Mucosa of stomach (tissue), 1 donor: ENCODE results near the gene CNTN1.

Experiments used
- H3K27me3 ChIP-seq: one replicate; pipeline ENCODE4 v1.7.0; 2013; ENCODE audit warnings: mild to moderate bottlenecking, low read length; ENCODE audit not compliant: control insufficient read depth, insufficient read depth
- H3K36me3 ChIP-seq: one replicate; pipeline ENCODE4 v1.7.0; 2013; ENCODE audit warnings: low read length; ENCODE audit not compliant: control insufficient read depth, insufficient read depth
- H3K4me1 ChIP-seq: one replicate; pipeline ENCODE4 v1.7.0; 2013; ENCODE audit warnings: mild to moderate bottlenecking, low read length; ENCODE audit not compliant: control insufficient read depth, insufficient read depth
- H3K4me3 ChIP-seq: one replicate; pipeline ENCODE4 v1.7.0; 2013; ENCODE audit warnings: low read length
- H3K9ac ChIP-seq: one replicate; pipeline ENCODE4 v1.7.0; 2013; ENCODE audit warnings: mild to moderate bottlenecking, low read length, moderate library complexity
- H3K9me3 ChIP-seq: one replicate; pipeline ENCODE4 v1.7.0; 2013; ENCODE audit warnings: mild to moderate bottlenecking, low read length, moderate library complexity; ENCODE audit not compliant: control insufficient read depth
- donor health status: Pancreatic carcinoma.

Gene CNTN1

DNA sequence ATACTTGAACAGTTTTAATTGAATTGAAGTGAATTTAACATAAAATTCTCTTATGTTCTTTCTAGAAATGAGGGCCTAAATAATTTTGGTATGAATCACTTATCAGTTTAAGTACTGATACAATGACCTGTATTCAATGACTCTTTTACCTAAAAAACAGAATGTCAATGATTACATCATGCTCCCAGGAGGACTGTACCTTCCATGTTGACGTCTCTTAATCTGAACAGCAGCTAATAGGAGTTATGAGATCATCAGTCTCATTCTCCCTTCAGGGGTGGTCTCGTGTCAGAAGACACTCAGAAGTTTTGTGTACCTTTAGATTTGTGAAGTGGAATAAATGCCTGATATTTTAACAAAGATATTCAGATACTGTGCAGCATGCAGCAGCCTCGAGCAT, 206.3 kb downstream of the CNTN1 start:
- no peak overlapping the region for H3K4me3 ChIP-seq
- no peaks in the 10 kb centered on the region for H3K9me3 ChIP-seq
- no peaks in the 10 kb centered on the region for H3K36me3 ChIP-seq
- no peaks in the 10 kb centered on the region for H3K4me1 ChIP-seq
- no peak overlapping the region for H3K9ac ChIP-seq
- no peaks in the 10 kb centered on the region for H3K27me3 ChIP-seq

DNA sequence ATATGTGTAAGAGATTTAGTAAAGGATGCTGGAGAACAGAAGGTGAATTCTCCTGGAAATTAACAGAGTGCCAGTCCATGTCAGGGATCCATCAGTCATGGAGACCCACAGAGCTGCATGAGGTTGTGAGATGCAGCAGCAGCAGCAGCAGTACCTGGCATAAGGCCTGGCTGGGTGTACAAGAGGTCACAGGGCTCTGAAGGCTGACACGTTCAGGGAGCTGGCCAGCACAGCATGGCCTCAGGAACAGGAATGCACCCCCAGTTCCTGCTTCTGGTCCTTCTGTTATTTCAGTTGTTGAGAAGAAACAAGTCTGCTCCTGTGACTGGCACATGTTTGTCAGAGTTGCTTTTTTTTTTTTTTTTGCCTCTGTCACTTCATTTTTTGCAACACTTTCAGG, 210.8 kb downstream of the CNTN1 start:
- Histone ChIP-seq H3K36me3 (no peaks in the 10 kb centered on the region), H3K27me3 (no peaks in the 10 kb centered on the region), H3K9ac (no peak overlapping the region), H3K9me3 (no peaks in the 10 kb centered on the region), H3K4me3 (no peak overlapping the region), H3K4me1 (no peaks in the 10 kb centered on the region)

DNA sequence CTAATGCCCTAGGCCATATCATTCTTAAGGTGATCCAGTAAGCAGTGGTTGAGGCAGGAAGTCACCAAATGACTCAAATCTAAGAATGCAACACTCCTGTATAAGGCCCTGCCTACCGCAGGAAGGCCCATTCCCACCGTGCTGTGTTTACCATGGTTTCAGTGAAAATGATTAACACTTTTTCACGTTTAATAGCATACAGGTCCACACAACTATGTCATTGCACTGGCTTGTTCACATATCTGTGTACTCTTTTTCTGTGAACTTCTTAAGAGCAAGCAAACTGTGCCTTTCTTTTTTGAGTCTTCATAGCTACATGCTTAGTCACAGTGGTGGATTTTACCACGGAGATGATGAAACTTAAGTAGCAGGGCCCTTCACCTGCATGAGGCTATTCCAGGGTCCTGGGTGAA, 214.9 kb downstream of the CNTN1 start:
- Histone ChIP-seq H3K27me3 (no peaks in the 10 kb centered on the region), H3K9me3 (no peaks in the 10 kb centered on the region), H3K4me1 (no peaks in the 10 kb centered on the region), H3K9ac (no peak overlapping the region), H3K36me3 (no peaks in the 10 kb centered on the region), H3K4me3 (no peak overlapping the region)

DNA sequence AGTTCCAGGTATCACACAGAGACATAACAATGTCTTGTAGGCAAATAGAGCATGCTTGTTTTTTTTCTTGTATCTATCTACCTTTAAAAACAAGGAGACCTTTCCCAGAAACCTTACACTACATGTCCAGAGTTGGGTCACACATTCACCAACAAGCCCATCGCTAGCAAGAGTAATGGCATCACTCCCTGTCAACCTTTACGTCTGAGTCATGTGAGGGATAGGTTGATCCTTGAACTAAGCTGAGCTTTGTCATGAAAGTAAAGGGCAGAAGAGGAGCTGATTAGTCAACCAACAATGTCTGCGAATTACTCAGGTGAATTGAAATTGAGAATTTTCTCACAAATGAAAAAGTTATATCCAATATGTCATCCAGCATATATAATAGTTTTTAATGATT, 219.4 kb downstream of the CNTN1 start:
- no peaks in the 10 kb centered on the region for H3K27me3 ChIP-seq
- no peaks in the 10 kb centered on the region for H3K4me1 ChIP-seq
- H3K4me3 ChIP-seq = no peak overlapping the region
- no peak overlapping the region for H3K9ac ChIP-seq
- H3K36me3 ChIP-seq = no peaks in the 10 kb centered on the region
- no peaks in the 10 kb centered on the region for H3K9me3 ChIP-seq

DNA sequence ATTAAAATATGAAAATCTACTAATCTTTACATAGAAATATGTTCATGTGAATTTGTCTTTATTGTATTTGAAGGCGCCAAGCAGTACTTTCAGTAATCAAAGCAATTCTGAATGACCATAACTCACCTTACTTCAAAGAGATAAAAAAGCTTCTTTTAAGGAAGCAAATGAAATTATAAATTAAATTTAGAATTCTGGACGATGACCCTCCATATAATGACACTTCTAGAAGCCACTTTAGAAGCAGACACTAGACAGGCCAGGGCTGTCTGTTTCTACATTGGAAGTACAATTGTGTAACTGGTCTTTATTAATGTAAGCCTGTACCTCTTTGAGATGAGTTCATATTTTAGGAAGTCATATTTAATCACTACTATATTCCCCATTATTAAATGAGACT, 222.9 kb downstream of the CNTN1 start:
- no peak overlapping the region for H3K4me3 ChIP-seq
- H3K27me3 ChIP-seq = no peaks in the 10 kb centered on the region
- no peaks in the 10 kb centered on the region for H3K9me3 ChIP-seq
- no peaks in the 10 kb centered on the region for H3K36me3 ChIP-seq
- H3K4me1 ChIP-seq = no peaks in the 10 kb centered on the region
- H3K9ac ChIP-seq = no peak overlapping the region

DNA sequence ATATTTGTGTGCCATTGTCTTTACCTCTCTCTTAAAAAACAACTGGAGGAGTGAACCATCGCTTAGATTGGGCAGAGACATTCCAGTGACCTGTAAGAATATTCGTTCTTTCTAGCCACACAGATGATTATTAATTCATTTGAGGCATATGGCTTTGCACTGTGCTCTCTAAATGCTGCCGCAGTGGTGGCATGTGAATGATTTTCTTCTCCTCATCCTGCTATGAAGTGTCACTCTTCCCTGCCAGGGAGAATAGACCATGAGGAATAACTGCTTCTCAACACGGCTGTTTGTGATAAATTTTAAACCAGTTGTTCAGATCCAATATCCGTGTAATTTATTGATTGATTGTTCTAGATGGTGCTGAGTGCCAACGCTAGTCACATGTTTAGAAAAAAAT, 225.3 kb downstream of the CNTN1 start:
- Histone ChIP-seq H3K4me3 (no peak overlapping the region), H3K9me3 (no peaks in the 10 kb centered on the region), H3K9ac (no peak overlapping the region), H3K27me3 (no peaks in the 10 kb centered on the region), H3K36me3 (no peaks in the 10 kb centered on the region), H3K4me1 (no peaks in the 10 kb centered on the region)

DNA sequence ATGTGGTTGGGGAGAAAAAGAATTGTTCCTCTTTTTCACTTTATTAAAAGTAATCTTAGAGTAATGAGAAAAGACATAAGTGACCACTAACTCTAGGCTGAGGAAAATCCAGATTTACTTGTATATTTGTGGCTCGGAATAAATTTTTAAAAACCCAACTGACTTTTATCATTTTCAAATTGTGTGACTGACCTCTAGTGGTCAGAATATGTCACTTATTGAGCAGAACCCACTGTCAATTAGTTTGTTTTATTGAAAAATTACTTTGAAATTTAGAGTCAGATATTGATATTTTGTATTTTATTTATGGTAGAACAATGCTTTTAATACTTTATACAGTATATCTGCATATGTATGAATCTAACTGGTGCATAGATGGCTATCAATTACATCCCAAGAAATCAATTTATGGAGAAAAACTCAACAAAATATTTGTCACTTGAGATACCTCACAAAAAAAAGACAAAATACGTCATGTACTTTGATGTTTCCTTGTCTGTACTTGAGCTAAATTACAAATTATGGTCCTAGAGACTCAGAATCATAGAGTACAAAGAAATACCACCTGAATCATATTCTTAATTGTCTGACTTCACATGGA, 229.4 kb downstream of the CNTN1 start:
- H3K27me3 ChIP-seq = no peaks in the 10 kb centered on the region
- no peaks in the 10 kb centered on the region for H3K36me3 ChIP-seq
- H3K4me1 ChIP-seq = no peaks in the 10 kb centered on the region
- H3K9me3 ChIP-seq = no peaks in the 10 kb centered on the region
- no peak overlapping the region for H3K9ac ChIP-seq
- H3K4me3 ChIP-seq = no peak overlapping the region

DNA sequence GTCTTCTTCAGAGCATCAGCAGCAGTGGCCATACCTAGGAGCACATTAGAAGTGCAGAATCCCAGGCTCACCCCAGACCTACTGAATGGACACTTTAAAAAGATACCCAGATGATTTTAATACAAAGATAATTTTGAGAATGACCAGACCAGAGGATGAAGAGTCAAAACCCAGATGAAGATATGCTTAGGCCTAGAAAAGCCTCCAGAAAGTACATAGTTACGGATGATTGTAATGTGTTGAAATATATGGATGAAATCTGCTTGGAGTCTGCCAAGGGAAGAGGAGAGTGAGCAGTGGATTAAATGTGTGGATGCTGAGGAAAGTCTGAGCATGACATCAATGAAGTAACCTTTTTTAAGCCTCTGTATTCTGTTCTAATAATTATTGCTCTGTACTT, 245.7 kb downstream of the CNTN1 start:
- no peaks in the 10 kb centered on the region for H3K4me1 ChIP-seq
- no peak overlapping the region for H3K9ac ChIP-seq
- H3K9me3 ChIP-seq = no peaks in the 10 kb centered on the region
- H3K27me3 ChIP-seq = no peaks in the 10 kb centered on the region
- H3K36me3 ChIP-seq = no peaks in the 10 kb centered on the region
- no peak overlapping the region for H3K4me3 ChIP-seq

DNA sequence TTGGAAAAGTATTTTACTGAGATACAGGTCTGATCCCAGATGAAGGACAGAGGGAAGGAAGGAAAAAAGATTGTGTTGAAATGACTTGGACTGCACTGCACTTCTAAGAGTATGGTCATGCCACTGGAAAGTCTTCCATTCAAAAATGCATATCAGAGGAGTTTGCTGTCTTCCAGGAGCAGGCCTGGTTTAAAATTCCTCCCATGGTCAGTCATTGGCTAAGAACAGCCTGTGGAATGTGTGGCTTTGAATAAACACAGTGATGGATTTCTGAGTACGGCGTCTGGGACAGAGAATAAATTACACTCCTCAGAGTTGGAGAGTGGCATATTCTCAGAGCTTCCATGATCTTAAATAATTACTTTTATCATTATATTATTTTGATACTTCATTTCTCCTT, 250.1 kb downstream of the CNTN1 start:
- no peaks in the 10 kb centered on the region for H3K4me1 ChIP-seq
- H3K9me3 ChIP-seq = no peaks in the 10 kb centered on the region
- no peak overlapping the region for H3K4me3 ChIP-seq
- no peaks in the 10 kb centered on the region for H3K36me3 ChIP-seq
- H3K9ac ChIP-seq = no peak overlapping the region
- H3K27me3 ChIP-seq = no peaks in the 10 kb centered on the region

DNA sequence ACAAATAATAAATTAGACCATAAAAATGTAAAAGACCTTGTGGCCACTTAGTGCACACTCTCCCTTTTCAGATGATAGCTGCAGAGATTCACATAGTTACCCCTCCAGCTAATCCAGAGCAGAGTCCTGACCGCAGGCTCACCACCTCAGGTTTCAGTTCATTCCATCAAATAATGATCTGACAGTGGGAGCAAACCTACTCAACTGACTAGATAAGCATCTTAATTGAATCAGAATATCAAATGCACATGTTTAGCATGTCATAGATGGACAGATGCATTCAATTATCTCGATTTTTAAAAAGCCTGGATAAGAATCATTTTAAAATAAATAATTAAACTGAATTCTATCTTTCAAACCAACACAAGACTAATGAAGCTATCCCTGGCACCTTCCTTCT, 253.5 kb downstream of the CNTN1 start:
- Histone ChIP-seq H3K9ac (no peak overlapping the region), H3K9me3 (no peaks in the 10 kb centered on the region), H3K27me3 (no peaks in the 10 kb centered on the region), H3K4me1 (no peaks in the 10 kb centered on the region), H3K36me3 (no peaks in the 10 kb centered on the region), H3K4me3 (no peak overlapping the region)

GRCh38 chr12:40946612-40947194, 254.5 kb downstream of the CNTN1 start:
- H3K27me3 ChIP-seq = no peaks in the 10 kb centered on the region
- no peaks in the 10 kb centered on the region for H3K9me3 ChIP-seq
- H3K9ac ChIP-seq = no peak overlapping the region
- no peak overlapping the region for H3K4me3 ChIP-seq
- no peaks in the 10 kb centered on the region for H3K4me1 ChIP-seq
- H3K36me3 ChIP-seq = no peaks in the 10 kb centered on the region

DNA sequence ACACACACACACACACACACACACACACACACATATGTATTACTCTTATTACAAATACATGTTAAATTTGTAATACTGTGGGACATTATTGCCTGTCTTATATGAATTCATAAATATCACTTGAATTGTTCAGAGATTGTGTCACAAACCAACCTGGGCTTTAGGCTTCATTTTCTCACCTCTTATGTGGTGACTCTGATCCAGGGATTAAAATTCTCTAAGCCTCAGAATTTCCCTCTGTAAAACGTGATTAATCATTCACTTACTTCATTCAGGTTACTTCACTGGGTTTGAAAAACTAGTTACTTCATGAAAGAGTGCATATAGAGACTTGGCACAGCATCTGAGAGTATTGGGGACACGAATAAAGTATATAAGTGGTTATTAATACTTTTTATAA, 255.6 kb downstream of the CNTN1 start:
- no peak overlapping the region for H3K4me3 ChIP-seq
- no peaks in the 10 kb centered on the region for H3K4me1 ChIP-seq
- no peaks in the 10 kb centered on the region for H3K36me3 ChIP-seq
- H3K9ac ChIP-seq = no peak overlapping the region
- no peaks in the 10 kb centered on the region for H3K27me3 ChIP-seq
- H3K9me3 ChIP-seq = no peaks in the 10 kb centered on the region

- Histone ChIP-seq H3K9ac (no peak overlapping the region), H3K27me3 (no peaks in the 10 kb centered on the region), H3K4me3 (no peak overlapping the region), H3K4me1 (no peaks in the 10 kb centered on the region), H3K36me3 (no peaks in the 10 kb centered on the region), H3K9me3 (no peaks in the 10 kb centered on the region)
Measured at GRCh38 chr12:40953076-40953475, 260.8 kb downstream of the CNTN1 start.
